22Rv1 (cell line): ENCODE results near the gene STXBP1.

Experiments
- CTCF ChIP-seq: fragments of 450-650 bp; IDR thresholded peaks from 2 replicates; pipeline ENCODE4 v1.5.1; 2017; ENCODE audit warnings: mild to moderate bottlenecking
- ZFX ChIP-seq: fragments of 450-650 bp; IDR thresholded peaks from 2 replicates; pipeline ENCODE4 v1.6.1; 2017; ENCODE audit warnings: antibody characterized with exemption, borderline replicate concordance

- TF ChIP-seq CTCF (no peak), ZFX (no peak)
These were observed 49.0 kb downstream of the STXBP1 start for GRCh38 chr9:127660886-127661741.
